ENCODE measurements around the gene CR1L. TPM values are rescaled to one million over a fixed set of nuclear protein-coding genes. Genes with fewer than 3 reads are reported as not detected.

CR1L gene
- total RNA-seq, 1 donor from 2014 or later, result 0.60 TPM

GRCh38 chr1:207742850-207743555 lies 98.1 kb downstream of the CR1L start:
- Mint-ChIP-seq H3K36me3 (ENCODE audit: low read depth) (no peaks in the 10 kb centered on the region), H3K4me3 (no peak overlapping the region), H3K9me3 (no peaks in the 10 kb centered on the region), H3K4me1 (no peaks in the 10 kb centered on the region), H3K27me3 (no peaks in the 10 kb centered on the region), H3K27ac (no peak overlapping the region)
- DNase-seq (no peak), ATAC-seq (ENCODE audit: low read depth) (no peak)
- intact Hi-C loops (cut with micrococcal nuclease), result no loop called here
- ChIA-PET CTCF (no interaction called here), POLR2A (no interaction called here)
- TF ChIP-seq, protein P1, sequence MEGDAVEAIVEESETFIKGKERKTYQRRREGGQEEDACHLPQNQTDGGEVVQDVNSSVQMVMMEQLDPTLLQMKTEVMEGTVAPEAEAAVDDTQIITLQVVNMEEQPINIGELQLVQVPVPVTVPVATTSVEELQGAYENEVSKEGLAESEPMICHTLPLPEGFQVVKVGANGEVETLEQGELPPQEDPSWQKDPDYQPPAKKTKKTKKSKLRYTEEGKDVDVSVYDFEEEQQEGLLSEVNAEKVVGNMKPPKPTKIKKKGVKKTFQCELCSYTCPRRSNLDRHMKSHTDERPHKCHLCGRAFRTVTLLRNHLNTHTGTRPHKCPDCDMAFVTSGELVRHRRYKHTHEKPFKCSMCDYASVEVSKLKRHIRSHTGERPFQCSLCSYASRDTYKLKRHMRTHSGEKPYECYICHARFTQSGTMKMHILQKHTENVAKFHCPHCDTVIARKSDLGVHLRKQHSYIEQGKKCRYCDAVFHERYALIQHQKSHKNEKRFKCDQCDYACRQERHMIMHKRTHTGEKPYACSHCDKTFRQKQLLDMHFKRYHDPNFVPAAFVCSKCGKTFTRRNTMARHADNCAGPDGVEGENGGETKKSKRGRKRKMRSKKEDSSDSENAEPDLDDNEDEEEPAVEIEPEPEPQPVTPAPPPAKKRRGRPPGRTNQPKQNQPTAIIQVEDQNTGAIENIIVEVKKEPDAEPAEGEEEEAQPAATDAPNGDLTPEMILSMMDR (IDR thresholded peaks at IDR 0.05), result no peak

DNA sequence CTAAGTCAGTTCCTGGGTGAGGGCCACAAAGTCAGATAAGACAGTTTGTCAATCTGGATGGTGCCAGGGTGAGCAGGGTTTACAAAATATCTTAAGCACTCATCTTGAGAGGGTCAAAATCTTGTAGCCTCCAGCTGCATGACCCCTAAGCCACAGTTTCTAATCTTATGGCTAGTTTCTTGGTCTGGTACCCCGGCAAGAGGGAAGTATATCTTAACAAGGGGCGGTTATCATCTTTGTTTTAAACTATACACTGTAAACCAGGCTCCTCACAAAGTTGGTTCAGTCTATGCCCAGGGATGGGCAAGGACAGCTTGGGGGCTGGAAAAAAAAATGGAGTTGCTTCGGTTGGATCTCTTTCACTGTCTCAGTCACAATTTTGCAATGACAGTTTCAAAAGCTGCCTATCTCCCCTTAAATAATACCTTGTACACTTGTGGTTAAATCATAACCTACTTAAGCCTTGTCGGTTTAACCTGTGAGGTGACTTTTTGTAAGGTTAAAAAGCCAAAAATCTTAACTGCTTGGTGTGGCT lies 99.1 kb downstream of the CR1L start:
- Mint-ChIP-seq H3K27me3 (no peaks in the 10 kb centered on the region), H3K4me3 (no peak overlapping the region), H3K36me3 (ENCODE audit: low read depth) (no peaks in the 10 kb centered on the region), H3K9me3 (no peaks in the 10 kb centered on the region), H3K27ac (no peak overlapping the region), H3K4me1 (peaks cover 4% of the 10 kb centered on the region)
- ATAC-seq (ENCODE audit: low read depth) (no peak), DNase-seq (no peak)
- ChIA-PET CTCF (no interaction called here), POLR2A (no interaction called here)
- TF ChIP-seq, protein P1 (IDR thresholded peaks at IDR 0.05), result no peak
- intact Hi-C loops (cut with micrococcal nuclease), result no loop called here

DNA sequence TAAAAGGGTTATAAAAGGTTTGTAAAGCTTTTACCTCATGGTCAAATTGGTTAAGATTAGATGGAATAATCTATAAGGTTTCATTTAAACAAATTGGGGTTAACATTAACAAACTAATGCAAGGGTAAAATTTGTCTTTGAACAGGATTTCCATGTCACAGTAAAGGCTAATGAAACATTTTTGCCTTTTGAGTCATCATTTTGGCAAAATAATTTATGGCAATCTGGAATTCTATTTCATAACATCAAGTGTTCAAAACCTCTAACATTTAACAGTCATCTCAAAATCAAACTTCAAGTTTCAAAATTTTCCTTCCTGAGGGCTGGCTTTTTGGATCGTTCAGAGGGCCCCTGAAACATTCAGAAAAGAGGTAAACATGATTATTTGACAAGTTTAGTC lies 100.4 kb downstream of the CR1L start:
- no peak overlapping the region for H3K27ac Mint-ChIP-seq
- TF ChIP-seq, protein P1 (IDR thresholded peaks at IDR 0.05), result no peak
- intact Hi-C loops (cut with micrococcal nuclease), result no loop called here
- ATAC-seq (ENCODE audit: low read depth), result no peak
- POLR2A ChIA-PET, result no interaction called here
- CTCF ChIA-PET, result no interaction called here
- no peaks in the 10 kb centered on the region for H3K27me3 Mint-ChIP-seq
- H3K36me3 Mint-ChIP-seq (ENCODE audit: low read depth), result no peaks in the 10 kb centered on the region
- no peak for DNase-seq
- H3K9me3 Mint-ChIP-seq, result no peaks in the 10 kb centered on the region
- no peak overlapping the region for H3K4me3 Mint-ChIP-seq
- peaks cover 5% of the 10 kb centered on the region for H3K4me1 Mint-ChIP-seq

GRCh38 chr1:207745839-207746767 lies 101.2 kb downstream of the CR1L start:
- ChIA-PET CTCF (no interaction called here), POLR2A (interaction anchor here (0.6 kb wide), 1 partner anchor 225 kb away, joined by 4 read pairs; no protein-coding TSS in a partner anchor)
- DNase-seq, result no peak
- H3K27me3 Mint-ChIP-seq, result no peaks in the 10 kb centered on the region
- no peak for ATAC-seq (ENCODE audit: low read depth)
- no peak overlapping the region for H3K4me3 Mint-ChIP-seq
- intact Hi-C loops (cut with micrococcal nuclease), result no loop called here
- no peak overlapping the region for H3K27ac Mint-ChIP-seq
- TF ChIP-seq, protein P1 (IDR thresholded peaks at IDR 0.05), result no peak
- H3K9me3 Mint-ChIP-seq, result no peaks in the 10 kb centered on the region
- no peaks in the 10 kb centered on the region for H3K36me3 Mint-ChIP-seq (ENCODE audit: low read depth)
- H3K4me1 Mint-ChIP-seq, result peaks cover 10% of the 10 kb centered on the region

All from activated B cell treated with CpG ODN at 0.5 μM for 24 hours (primary cell).